ENCODE measurements around the gene MARCHF3.
"Not testable (repeated sequence)": the region's sequence is repeated elsewhere in the genome, so short reads cannot be mapped to it uniquely, and the experiment has no call there.

Gene MARCHF3

GRCh38 chr5:126847456-126847820, 182.9 kb downstream of the MARCHF3 start:
- no peak for DNase-seq (ENCODE audit: low spot score)

GRCh38 chr5:126846744-126847455, 183.5 kb downstream of the MARCHF3 start:
- no peak for DNase-seq (ENCODE audit: low spot score)

- no peak for DNase-seq (ENCODE audit: low spot score)
These were observed 184.0 kb downstream of the MARCHF3 start for GRCh38 chr5:126846344-126846743.

GRCh38 chr5:126845470-126846070, 184.8 kb downstream of the MARCHF3 start:
- peak; percentile 21 for DNase-seq (ENCODE audit: low spot score)

GRCh38 chr5:126843375-126843774, 187.0 kb downstream of the MARCHF3 start:
- DNase-seq (ENCODE audit: low spot score), result not testable (repeated sequence)

GRCh38 chr5:126839407-126839806, 191.0 kb downstream of the MARCHF3 start:
- not testable (repeated sequence) for DNase-seq (ENCODE audit: low spot score)

GRCh38 chr5:126837906-126838539, 192.3 kb downstream of the MARCHF3 start:
- peak; percentile 30 for DNase-seq (ENCODE audit: low spot score)

GRCh38 chr5:126837242-126837641, 193.1 kb downstream of the MARCHF3 start:
- DNase-seq (ENCODE audit: low spot score), result no peak

- DNase-seq (ENCODE audit: low spot score), result no peak
These were observed 193.6 kb downstream of the MARCHF3 start for GRCh38 chr5:126836778-126837177.

- no peak for DNase-seq (ENCODE audit: low spot score)
These were observed 199.2 kb downstream of the MARCHF3 start for GRCh38 chr5:126831156-126831555.

GRCh38 chr5:126830061-126830460, 200.3 kb downstream of the MARCHF3 start:
- DNase-seq (ENCODE audit: low spot score), result no peak

GRCh38 chr5:126829098-126829497, 201.3 kb downstream of the MARCHF3 start:
- DNase-seq (ENCODE audit: low spot score), result no peak

GRCh38 chr5:126826619-126827215, 203.6 kb downstream of the MARCHF3 start:
- no peak for DNase-seq (ENCODE audit: low spot score)

GRCh38 chr5:126819253-126819652, 211.1 kb downstream of the MARCHF3 start:
- no peak for DNase-seq (ENCODE audit: low spot score)

GRCh38 chr5:126818736-126819135, 211.6 kb downstream of the MARCHF3 start:
- DNase-seq (ENCODE audit: low spot score), result no peak
